GM18499 (cell line): ENCODE results near the gene TAOK3.
"Not testable (repeated sequence)": the region's sequence is repeated elsewhere in the genome, so short reads cannot be mapped to it uniquely, and the experiment has no call there.

ENCODE experiments used
- ATAC-seq: cut with Tn5 transposase; IDR thresholded peaks from one replicate; pipeline ENCODE4 v1.9.1; 2021; ENCODE audit warnings: moderate number of reproducible peaks; ENCODE audit not compliant: insufficient read depth, unreplicated experiment

TAOK3 gene

DNA sequence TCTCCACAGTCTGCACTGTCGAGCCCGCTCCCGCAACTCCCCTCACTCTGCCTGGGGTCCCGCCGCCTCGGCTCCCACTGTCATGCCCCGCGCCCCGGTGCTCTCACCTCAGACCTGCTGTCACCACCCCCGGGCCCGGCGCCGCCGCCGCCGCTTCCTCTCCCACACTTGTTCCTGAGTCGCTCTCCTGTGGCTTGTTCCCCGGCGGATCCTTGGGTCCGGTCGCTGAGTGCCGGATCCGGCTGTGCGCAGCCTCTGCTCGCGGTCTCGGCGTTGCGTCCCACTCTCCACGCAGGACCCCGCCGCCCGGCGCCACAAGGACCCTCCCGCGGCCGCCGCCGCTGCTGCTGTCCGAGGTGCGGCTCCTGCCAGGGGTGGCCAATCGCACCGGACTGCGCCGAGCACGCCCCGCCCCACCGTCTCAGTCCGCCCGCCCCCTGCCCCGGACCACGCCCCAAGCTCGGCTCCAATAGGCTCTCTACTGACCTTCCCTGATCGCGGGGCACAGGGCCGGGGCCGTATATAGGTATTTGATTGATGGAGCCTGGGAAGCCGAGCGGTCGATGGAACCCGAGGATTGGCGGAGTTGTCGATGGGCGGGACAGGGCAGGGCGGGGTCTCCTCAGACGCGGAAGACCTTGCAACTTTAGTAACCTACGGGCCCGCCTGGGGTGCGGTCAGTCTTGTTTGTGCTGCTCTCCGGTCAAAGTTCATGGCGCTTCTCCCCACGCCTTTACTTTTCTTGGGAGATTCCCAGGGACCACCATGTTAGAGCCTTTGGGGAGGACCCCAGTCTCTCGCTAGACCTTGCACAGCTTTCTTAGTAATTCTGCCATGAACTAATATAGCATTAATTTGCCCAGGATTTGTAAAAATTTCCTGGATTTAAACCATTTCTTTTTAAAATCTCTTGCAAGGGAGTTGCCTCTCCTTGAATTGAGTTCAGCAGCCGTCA lies at the start of gene TAOK3:
Gene TAOK3 (minus strand): TSS at position 367 of the 955 bp plus-strand sequence. CDS start 117,340 bp downstream, outside the sequence.
- peak; percentile 51 for ATAC-seq

DNA sequence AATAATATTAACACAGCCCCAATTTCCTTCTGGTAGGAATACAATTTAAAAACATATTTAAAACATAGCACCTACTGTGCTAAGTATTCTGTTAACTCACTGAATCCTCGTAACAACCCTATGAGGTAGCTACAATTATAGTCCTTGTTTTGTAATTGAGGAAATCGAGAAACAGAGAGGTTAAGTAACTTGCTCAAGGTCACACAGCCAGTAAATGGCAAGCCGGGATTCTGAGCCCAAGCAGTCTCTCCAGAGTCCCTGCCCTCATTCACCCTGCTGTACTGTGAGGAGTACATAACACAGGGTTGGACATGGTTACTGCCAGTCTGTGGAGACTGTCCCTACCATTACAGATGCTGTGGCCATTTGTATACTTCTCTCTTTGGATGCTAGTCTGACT lies 48.0 kb upstream of the TAOK3 start:
- no peak for ATAC-seq

DNA sequence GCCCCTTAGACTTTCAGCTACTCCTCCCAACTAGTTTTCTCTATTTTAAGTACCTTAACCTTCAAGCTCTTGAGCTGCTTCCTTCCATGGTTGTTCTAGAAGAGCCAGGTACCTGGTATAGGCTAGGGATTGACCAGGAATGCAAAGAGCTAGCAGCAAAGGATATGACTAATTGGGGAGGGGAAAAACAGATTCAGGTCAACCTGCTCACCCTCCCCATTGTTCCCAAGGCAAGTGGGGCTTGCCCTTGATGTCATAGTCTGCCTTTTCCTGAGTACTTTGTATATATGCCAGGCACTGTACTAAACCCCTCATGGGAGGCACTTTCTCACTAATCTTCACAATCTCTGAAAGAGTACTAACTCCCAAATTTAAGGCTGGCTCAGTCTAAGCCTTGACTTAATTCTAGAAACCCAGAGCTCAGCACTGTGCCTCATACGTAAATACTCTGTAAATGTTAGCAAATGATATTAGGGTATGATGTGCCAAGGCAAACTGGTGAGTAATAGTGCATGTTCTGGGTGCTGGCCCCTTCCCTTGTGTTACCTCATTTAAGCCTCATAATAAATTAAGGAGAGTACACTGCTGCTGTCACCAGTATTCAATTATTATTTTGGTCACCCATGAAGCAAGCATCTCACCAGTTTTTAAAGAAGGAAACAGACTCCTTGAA lies 45.8 kb upstream of the TAOK3 start:
- no peak for ATAC-seq

DNA sequence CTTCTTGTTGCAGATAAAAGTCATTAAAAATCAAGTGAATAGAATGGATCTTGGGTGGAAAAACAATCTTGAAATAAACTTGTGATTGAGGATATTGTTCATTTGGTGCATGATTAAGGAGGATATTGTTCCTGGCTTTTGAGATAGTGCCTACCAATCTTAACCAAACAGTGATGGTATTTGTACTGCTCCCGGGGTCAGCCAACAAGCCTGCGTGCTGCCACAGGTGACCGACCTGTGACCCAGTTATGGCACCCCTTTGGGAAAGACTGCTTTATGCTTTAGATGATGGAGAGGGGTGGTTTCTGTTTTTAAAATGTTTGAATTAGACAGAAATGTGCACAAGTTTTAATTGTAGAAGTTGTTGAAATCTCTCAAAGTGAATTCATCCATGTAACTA lies 45.2 kb upstream of the TAOK3 start:
- ATAC-seq = no peak

GRCh38 chr12:118409834-118410233 lies 37.1 kb upstream of the TAOK3 start:
- ATAC-seq = no peak

DNA sequence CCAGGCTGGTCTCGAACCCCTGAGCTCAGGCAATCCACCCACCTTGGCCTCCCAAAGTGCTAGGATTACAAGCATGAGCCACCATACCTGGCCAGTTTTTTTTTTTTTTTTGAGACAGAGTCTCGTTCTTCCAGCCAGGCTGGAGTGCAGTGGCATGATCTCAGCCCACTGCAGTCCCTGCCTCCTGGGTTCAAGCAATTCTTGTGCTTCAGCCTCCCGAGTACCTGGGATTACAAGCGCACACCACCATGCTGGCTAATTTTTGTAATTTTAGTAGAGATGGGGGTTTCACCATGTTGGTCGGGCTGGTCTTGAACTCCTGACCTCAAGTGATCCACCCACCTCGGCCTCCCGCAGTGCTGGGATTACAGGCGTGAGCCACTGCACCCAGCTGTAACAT lies 35.5 kb upstream of the TAOK3 start:
- not testable (repeated sequence) for ATAC-seq

- no peak for ATAC-seq
Observed at GRCh38 chr12:118404876-118405521, 32.3 kb upstream of the TAOK3 start.

DNA sequence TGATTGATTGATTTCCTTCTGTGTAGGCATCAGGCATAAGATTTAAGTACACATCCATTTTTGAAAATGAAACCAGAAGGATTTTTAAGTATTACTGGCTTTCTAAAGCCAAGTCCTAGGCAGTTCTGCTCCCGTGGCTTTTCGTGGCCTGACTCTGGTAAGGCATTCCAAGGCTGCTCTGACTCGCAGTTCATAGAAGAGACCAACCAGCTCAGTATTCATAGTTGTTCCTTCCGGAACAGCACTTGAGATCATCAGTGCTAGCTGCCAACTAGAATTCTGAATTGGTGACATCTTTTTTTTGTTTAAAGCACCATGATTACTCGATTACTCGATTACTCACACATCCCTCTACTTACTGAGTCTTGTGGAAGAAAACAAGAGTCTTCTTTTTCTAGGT lies 29.5 kb upstream of the TAOK3 start:
- ATAC-seq = no peak

DNA sequence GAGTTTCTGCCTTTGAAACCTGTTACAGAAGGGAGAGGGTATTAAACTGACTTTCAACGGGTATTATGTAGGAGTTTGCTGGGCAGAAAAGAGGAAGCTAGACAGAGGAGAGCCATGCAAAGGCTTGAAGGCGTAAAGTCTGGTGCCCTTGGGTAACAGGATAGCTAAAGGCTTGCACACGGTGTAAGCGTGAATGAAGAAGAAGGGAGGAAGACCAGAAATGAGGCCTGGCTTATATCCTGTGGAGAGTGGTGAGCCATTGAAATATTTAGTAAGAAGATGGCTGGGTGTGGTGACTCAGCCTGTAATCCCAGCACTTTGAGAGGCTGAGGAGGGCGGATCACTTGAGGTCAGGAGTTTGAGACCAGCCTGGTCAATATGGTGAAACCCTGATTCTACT lies 26.2 kb upstream of the TAOK3 start:
- ATAC-seq = no peak

- no peak for ATAC-seq
Observed at GRCh38 chr12:118398524-118398923, 25.8 kb upstream of the TAOK3 start.

GRCh38 chr12:118397708-118398440 lies 25.2 kb upstream of the TAOK3 start:
- no peak for ATAC-seq

GRCh38 chr12:118391836-118392235 lies 19.1 kb upstream of the TAOK3 start:
- ATAC-seq = no peak

GRCh38 chr12:118391424-118391823 lies 18.7 kb upstream of the TAOK3 start:
- no peak for ATAC-seq

GRCh38 chr12:118377884-118378470 lies 5.3 kb upstream of the TAOK3 start:
- no peak for ATAC-seq

DNA sequence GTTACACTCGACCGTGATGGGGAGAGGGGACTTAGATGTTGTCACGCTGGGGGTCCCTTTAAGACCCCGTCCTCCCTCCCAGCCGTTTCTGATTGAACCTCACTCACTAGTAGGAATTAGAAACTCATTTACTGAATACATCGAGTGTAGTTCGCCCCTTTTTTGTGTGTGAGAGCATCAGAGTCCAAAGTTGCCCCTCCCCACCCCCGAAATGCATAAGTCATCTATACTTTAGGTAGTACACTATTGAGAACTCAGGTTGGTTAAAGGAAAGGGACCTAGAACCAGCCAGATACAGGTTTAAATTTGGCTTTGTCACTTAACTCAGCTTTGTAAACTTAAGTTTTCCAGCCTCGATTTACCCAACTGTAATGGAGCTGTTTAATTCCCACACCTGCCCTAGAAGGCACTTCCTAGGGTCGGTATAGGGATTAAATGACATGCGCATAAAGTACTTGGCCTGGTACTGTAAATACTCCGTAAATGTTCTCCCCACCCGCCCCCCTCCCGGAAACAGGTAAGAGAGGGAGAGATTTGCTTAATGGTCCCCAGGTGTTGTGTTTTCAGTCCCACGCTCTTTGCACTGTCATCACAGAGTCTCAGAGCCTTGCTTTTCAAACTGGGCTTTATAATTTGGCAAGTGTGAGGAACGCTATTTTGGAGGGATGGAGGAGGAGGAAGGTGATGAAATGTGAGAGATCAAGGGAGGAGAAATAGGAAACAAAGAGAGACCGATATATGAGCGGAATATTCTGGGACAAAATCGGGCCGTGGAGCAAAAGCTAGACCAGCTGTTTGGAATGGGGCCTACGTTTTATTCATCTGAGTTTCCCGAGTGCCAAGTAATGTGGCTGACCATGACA lies 4.5 kb upstream of the TAOK3 start:
- no peak for ATAC-seq

- no peak for ATAC-seq
Observed at GRCh38 chr12:118376089-118377020, 3.6 kb upstream of the TAOK3 start, which contains the start of gene SUDS3. TSS of gene SUDS3 (plus strand) at chr12:118376555. CDS start at chr12:118376692, 137 bp downstream.

DNA sequence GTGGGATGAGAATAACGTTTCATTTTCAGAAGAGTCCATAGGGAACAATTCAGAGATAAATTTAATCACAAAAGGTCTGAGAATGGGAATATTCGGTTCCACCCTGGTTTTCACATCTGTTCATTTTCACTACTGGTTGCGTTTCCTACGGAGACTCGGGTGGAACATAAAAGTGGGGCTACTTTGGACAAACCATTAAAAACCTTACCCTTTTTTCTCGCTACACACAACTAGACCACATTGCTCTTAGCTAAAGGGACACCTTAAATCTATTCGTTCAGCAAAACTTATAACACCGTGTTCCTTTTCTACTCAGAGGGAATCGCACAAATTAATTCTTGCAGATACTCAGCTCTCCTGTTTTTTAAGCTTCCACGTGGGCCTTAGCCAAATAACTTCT lies 2.6 kb upstream of the TAOK3 start:
- ATAC-seq = no peak

DNA sequence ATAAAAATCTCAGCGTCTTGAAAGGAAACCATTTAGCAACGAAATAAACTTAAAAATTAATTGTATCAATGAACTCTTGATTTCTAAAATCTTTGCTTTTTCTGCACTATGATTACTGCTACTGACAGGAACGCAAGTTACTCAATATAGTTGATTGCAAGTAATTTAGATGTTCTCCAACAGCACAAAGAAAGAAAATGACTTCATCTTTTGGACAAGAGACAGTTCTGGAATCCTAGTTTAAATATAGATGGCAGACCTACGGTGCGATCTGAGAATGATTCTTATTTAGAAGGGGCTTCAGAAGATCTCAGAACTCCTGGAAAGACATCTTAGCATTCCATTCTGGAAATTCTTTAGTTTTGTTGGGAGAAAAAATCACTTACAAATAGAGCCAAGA lies 2.2 kb upstream of the TAOK3 start:
- ATAC-seq = no peak
